Parathyroid adenoma (tissue), 2 donors: ENCODE results near the gene SLC44A5.
"Not testable (repeated sequence)": the region's sequence is repeated elsewhere in the genome, so short reads cannot be mapped to it uniquely, and the experiment has no call there.

ENCODE experiments used
- H2AFZ ChIP-seq: fragments of 300-600 bp; sonication (generic); one replicate; pipeline ENCODE4 v1.7.0; 2017; ENCODE audit warnings: antibody characterized with exemption, mild to moderate bottlenecking
- H3K27ac ChIP-seq: fragments of 300-600 bp; sonication (generic); one replicate; pipeline ENCODE4 v1.7.0; 2017
- H3K27me3 ChIP-seq: fragments of 300-600 bp; sonication (generic); one replicate; pipeline ENCODE4 v1.7.0; 2017; ENCODE audit warnings: low read length; ENCODE audit not compliant: control insufficient read depth, insufficient read depth
- H3K36me3 ChIP-seq: fragments of 300-600 bp; sonication (generic); one replicate; pipeline ENCODE4 v1.7.0; 2017; ENCODE audit warnings: low read length; ENCODE audit not compliant: control insufficient read depth, insufficient read depth
- H3K4me1 ChIP-seq: fragments of 300-600 bp; sonication (generic); one replicate; pipeline ENCODE4 v1.7.0; 2017; ENCODE audit warnings: control low read depth
- H3K4me2 ChIP-seq: fragments of 300-600 bp; sonication (generic); one replicate; pipeline ENCODE4 v1.7.0; 2017; ENCODE audit warnings: low read length
- H3K4me3 ChIP-seq: fragments of 300-600 bp; sonication (generic); one replicate; pipeline ENCODE4 v1.7.0; 2017; ENCODE audit warnings: low read depth, low read length
- H3K79me2 ChIP-seq: fragments of 300-600 bp; sonication (generic); one replicate; pipeline ENCODE4 v1.7.0; 2017; ENCODE audit warnings: control low read depth
- H3K9ac ChIP-seq: fragments of 300-600 bp; sonication (generic); one replicate; pipeline ENCODE4 v1.7.0; 2017; ENCODE audit warnings: mild to moderate bottlenecking
- H3K9me3 ChIP-seq: fragments of 300-600 bp; sonication (generic); one replicate; pipeline ENCODE4 v1.7.0; 2017; ENCODE audit warnings: low read length; ENCODE audit not compliant: control insufficient read depth
- CTCF ChIP-seq: fragments of 300-600 bp; sonication (generic); IDR thresholded peaks from one replicate; pipeline ENCODE4 v1.7.0; 2017; ENCODE audit warnings: antibody characterized with exemption, mild to moderate bottlenecking
- donor health status: primary hyperparathyroidism.

Gene SLC44A5

GRCh38 chr1:75487399-75487798, 123.5 kb downstream of the SLC44A5 start:
- no peaks in the 10 kb centered on the region for H3K79me2 ChIP-seq
- H3K4me3 ChIP-seq, result no peak overlapping the region
- no peak overlapping the region for H3K27ac ChIP-seq
- H3K4me2 ChIP-seq, result no peak overlapping the region
- H2AFZ ChIP-seq, result no peak overlapping the region
- H3K9ac ChIP-seq, result no peak overlapping the region
- H3K4me1 ChIP-seq, result no peaks in the 10 kb centered on the region
- TF ChIP-seq CTCF, result no peak
- H3K27me3 ChIP-seq, result no peaks in the 10 kb centered on the region
- no peaks in the 10 kb centered on the region for H3K36me3 ChIP-seq
- H3K9me3 ChIP-seq, result no peaks in the 10 kb centered on the region

- H3K4me3 ChIP-seq, result no peak overlapping the region
- no peaks in the 10 kb centered on the region for H3K36me3 ChIP-seq
- no peak overlapping the region for H3K9ac ChIP-seq
- H3K4me1 ChIP-seq, result no peaks in the 10 kb centered on the region
- no peaks in the 10 kb centered on the region for H3K27me3 ChIP-seq
- no peaks in the 10 kb centered on the region for H3K79me2 ChIP-seq
- H3K4me2 ChIP-seq, result no peak overlapping the region
- H3K9me3 ChIP-seq, result no peaks in the 10 kb centered on the region
- H3K27ac ChIP-seq, result no peak overlapping the region
- no peak overlapping the region for H2AFZ ChIP-seq
- no peak for TF ChIP-seq CTCF
These were observed 126.1 kb downstream of the SLC44A5 start for GRCh38 chr1:75484789-75485188.

- H3K9me3 ChIP-seq, result no peaks in the 10 kb centered on the region
- no peak overlapping the region for H3K27ac ChIP-seq
- no peaks in the 10 kb centered on the region for H3K36me3 ChIP-seq
- no peak overlapping the region for H2AFZ ChIP-seq
- no peak overlapping the region for H3K4me3 ChIP-seq
- no peak overlapping the region for H3K9ac ChIP-seq
- TF ChIP-seq CTCF, result no peak
- H3K4me1 ChIP-seq, result no peaks in the 10 kb centered on the region
- H3K79me2 ChIP-seq, result no peaks in the 10 kb centered on the region
- no peaks in the 10 kb centered on the region for H3K27me3 ChIP-seq
- H3K4me2 ChIP-seq, result no peak overlapping the region
These were observed 128.0 kb downstream of the SLC44A5 start for GRCh38 chr1:75482951-75483350.

- H3K27me3 ChIP-seq, H3K4me2 ChIP-seq, H3K4me1 ChIP-seq, H2AFZ ChIP-seq, H3K79me2 ChIP-seq, H3K9me3 ChIP-seq, H3K9ac ChIP-seq, H3K4me3 ChIP-seq, H3K27ac ChIP-seq, H3K36me3 ChIP-seq: not testable (repeated sequence)
These were observed 134.4 kb downstream of the SLC44A5 start for GRCh38 chr1:75476486-75476885.

- Histone ChIP-seq H3K9me3 (no peaks in the 10 kb centered on the region), H3K27me3 (no peaks in the 10 kb centered on the region), H3K9ac (no peak overlapping the region), H2AFZ (no peak overlapping the region), H3K27ac (no peak overlapping the region), H3K4me1 (no peaks in the 10 kb centered on the region), H3K4me2 (no peak overlapping the region), H3K36me3 (no peaks in the 10 kb centered on the region), H3K4me3 (no peak overlapping the region), H3K79me2 (no peaks in the 10 kb centered on the region)
- TF ChIP-seq CTCF, result no peak
These were observed 135.2 kb downstream of the SLC44A5 start for GRCh38 chr1:75475696-75476095.
